NCI-H82 treated with DMSO at 0.1 percent for 48 hours (cell line): Measurements from ENCODE around the gene GLB1L2.

ENCODE experiments used
- DNase-seq: peaks from one replicate; lab custom pipeline; 2025; ENCODE audit not compliant: unreplicated experiment; lab: John Stamatoyannopoulos, UW

GLB1L2 gene

DNA sequence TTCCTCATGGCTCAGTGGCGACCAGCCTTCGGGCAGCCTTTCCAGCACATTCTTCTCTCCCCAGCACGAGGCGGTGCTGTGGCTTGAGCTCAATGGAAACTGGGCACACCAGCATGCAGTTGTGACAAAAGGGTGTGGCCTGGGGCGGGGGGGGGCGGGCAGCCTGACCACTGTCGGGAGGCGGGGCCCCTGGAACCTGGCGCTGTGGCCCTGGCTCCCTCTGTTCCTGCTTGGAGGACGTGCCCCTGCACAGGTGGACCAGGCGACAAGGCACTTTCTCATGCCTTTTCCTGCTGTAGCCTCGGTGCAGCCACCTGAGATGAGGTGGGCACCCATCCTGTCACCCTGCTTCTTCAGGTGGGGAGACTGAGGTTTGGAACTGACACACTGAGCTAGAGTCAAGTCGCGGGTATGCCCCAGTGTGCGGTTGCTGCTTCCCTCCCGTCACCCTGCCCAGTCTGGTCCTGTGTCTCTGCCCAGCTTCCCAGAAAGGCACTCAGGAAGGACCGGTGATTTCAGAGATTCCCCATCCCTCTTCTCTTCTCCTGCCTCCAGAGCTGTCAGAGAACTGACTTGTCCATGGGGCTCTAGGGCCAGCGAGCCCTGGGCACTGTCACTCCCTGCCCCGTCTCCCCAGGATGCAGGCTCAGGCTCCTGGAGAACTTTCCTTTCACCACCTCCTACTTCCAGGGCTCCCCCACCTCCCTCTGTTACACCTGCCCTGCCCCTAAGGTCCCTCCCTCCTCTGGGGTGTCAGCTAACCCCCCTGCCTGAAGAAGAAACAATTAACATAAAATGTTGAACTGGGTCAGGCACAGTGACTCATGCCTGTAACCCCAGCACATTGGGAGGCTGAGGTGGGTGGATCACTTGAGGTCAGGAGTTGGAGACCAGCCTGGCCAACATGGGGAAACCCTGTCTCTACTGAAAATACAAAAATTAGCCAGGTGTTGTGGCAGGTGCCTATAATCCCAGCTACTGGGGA, 70.3 kb downstream of the GLB1L2 start:
- no peak for DNase-seq

DNA sequence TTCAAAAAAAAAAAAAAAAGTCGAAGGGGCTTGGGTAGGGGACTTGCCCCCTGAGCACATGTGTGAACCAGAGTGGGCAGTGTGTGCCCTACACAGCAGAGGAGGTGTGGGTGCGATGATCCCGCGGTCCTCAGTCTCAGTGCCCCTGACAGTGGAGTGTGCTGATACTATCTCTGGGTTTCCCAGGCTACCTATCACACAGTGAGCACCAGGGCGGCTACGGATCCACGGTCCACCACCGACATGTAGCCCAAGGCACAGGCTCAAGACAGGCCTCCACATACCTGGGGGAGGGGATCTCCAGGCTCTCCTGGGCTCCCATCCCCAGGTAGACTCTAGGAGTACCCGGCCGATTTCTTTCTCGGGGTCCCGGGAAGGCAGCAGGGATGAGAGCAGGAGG, 71.1 kb downstream of the GLB1L2 start:
- DNase-seq: no peak

DNA sequence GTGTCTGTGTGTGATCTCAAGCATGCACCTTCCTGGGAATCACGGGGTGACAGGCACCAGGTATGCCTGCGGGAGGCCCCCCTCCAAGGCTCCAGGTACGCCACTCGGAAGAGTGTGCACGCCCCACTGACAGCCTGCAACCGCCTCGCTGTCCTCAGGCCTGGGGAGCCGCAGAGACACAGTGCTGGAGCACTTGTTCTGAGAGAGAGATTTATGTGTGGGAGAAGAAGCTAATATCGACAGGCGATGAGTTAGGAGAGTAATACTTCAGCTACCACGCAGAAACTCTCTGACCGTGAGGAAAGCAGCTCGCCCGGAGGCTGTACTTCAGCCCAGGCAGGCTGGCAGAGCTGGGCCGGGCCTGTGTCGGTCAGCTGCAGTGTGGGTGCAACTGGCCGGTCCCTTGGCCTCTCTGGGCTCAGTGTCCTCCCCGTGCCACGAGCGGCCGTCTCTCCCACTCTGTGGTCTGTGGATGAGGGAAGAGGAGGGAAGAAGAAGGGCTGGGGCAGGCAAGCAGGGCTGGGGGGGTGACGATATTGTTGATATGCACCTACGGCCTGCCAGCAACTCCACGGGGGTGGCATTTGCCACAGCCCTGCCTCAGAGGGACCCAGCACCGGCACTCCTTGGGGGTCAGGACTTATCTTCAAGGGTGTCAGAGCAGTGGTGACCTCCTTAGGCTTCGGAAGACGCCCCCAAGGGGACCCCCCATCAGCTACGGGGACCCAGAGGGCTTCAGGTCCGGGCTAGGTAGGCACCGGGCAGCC, 73.0 kb downstream of the GLB1L2 start:
- no peak for DNase-seq

DNA sequence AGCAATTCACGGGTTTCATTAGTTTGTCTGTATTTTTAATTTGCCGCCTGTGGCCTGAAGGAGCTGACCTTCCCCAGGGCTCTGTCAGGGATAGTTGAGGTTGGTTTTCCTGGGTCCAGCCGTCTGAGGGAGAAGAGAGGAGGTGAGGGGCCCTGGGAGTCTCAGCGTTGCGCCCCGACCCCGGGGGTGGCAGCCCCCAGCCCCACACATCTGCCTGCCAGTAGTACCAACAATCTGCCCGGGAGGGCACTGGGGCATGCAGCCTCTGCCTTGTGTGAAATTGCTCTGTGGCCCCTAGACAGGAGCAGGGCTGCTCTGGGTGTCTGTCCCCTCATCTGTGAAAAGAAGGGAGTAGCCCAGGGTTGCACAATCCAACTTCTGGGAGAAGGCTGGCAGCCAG, 73.6 kb downstream of the GLB1L2 start:
- DNase-seq: no peak

DNA sequence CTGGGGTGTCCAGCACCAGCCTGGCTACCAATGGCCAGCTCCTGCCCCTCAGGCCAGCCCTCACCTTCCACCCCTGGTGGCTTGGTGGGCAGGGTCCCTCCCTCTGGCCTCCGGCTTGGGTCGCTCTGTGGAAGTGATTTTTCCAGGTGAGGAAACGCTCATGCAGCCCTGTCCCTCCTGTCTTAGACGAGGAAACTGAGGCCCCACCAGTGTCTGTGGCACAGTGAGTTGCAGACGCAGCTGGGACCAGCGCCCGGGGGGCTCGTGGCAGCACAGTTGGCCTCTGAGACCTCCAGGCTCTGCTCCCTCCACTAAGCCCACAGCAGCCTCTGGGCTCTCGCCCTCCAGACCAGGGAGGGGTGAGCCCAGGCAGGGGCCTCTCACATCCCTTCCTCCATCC, 74.1 kb downstream of the GLB1L2 start:
- DNase-seq: no peak

DNA sequence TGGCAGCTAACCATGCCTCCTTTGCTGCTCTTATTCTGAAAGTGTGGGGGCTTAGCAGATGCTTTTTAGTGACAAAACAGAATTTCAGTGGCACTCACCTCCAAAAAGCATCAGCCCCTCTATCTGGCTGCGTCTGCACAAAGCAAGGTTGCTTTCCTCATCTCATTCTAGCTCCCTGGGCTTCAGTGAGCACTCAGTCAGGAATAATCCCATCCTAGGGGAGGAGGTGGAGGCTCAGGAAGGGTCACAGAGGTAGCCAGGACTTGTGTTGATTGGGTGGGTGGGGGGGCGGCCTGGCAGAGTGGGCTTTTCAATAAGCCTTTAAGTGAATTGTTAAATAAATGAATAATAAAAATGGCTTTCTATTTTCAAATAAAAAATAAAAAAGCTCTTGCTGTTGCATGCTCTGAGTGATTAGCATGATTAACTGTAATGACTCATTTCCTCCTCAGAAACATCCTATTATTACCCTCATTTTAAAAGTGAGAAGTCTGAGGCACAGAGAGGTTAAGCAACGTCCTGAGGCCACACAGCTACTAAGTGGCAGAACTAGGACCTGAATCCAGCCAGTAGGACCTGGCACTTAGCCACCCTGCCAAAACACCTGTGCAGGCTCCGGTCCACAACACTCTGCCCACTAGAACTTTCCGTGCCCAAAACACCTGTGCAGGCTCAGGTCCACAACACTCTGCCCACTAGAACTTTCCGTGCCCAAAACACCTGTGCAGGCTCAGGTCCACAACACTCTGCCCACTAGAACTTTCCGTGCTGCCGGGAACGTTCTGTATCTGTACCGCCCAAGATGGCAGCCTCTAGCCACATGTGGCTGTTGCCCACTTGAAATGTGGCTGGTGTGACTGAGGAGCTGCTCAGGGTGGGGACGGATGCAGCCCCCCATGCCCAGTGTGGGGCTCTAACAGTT, 74.7 kb downstream of the GLB1L2 start:
- DNase-seq: no peak

DNA sequence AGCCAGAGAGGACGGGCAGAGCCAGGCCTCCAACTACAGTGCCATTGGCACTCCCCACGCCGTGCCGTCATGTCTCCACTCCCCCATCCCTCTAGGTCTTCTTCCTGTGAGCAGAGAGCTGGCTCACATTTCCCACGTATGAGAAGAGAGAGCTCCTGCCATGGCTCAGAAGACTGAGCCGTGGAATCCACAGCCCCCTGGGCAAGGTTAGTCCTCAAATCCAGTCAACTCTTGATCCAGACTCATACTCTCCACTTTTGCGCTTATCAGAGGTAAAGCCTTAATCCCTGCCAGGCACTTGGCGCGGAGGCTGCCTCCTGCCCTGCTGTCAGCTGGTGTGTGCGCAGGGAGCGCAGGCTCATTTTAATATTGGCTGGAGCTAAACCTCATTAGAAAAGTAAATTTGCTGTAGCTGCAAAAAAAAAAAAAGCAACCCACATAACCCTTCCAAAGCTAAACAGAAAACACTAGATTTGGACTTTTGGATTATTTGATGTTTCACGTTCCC, 75.6 kb downstream of the GLB1L2 start:
- DNase-seq: no peak

DNA sequence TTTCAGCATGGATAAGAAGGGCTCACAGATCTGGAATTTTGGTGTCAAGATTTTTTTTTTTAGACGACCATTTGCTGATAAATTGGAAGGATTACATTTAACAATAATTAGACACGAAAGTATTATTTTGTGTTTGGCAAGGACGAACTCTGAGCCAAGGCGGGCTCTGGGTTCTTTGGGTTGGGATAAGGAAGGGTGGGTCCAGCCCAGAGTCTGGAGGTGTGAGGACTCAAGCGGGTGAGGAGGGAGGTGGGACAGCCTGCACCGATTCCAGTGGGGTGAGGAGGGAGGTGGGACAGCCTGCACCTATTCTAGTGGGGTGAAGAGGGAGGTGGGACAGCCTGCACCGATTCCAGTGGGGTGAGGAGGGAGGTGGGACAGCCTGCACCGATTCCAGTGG, 76.1 kb downstream of the GLB1L2 start:
- DNase-seq: no peak

DNA sequence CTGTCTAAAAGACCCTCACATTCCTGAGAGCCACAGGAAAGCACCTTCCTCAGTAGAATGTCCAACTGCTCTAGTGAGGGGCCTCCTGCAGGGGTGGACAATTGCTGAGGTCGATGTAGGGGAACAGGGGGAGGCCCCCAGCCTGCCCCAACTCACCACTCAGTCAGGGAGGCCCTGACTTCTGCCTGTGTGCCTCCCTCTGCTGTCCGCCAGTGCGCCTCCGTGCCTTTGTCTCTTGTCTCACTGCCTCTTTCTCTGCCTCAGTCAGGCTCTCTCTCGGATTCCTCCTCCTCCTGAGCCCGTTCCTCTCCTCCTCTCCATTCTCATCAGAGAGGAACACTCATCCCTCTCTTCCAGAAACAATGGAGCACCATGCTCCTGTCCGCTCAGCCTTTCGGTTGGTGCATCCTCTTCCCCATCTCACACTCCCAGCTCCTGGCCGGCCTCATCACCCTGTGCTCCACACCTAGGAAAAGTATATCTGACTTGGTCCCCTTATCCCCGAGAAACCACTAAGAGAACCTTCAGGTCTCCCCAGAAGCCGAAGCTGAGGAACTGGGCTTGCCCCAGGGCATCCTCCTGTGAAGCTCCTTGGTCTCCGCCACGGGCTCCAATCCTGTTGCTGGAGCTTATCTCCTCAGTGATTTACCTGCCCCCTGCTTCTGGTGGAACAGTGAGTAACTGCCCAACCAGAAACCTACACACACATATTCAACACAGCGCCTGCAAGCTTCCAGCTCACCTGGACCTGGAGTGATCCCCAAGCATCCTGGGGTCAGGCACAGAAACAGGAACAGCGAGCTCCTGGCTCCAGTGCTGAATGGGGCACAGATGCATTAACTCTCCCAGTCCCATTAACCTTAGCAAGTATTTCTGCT, 78.0 kb downstream of the GLB1L2 start:
- no peak for DNase-seq

DNA sequence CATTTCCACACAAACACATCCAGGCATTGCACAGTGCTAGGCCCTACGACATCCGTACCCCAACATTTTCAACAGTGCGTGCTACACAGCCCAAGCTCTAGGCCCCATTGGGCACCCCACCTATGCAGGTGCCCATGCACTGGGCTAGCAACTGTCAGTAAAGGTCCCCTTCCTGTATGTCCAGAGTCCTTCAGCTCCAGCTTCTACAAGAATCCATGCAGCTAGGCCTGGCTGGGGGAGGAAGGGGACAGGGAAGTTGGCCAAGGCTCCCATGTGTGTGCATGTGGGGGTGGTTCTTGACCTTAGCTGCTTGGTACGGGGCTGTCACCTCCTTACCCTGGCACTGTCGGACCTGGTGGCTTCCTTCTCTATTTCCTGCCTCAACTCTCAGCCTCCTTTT, 79.0 kb downstream of the GLB1L2 start:
- no peak for DNase-seq

DNA sequence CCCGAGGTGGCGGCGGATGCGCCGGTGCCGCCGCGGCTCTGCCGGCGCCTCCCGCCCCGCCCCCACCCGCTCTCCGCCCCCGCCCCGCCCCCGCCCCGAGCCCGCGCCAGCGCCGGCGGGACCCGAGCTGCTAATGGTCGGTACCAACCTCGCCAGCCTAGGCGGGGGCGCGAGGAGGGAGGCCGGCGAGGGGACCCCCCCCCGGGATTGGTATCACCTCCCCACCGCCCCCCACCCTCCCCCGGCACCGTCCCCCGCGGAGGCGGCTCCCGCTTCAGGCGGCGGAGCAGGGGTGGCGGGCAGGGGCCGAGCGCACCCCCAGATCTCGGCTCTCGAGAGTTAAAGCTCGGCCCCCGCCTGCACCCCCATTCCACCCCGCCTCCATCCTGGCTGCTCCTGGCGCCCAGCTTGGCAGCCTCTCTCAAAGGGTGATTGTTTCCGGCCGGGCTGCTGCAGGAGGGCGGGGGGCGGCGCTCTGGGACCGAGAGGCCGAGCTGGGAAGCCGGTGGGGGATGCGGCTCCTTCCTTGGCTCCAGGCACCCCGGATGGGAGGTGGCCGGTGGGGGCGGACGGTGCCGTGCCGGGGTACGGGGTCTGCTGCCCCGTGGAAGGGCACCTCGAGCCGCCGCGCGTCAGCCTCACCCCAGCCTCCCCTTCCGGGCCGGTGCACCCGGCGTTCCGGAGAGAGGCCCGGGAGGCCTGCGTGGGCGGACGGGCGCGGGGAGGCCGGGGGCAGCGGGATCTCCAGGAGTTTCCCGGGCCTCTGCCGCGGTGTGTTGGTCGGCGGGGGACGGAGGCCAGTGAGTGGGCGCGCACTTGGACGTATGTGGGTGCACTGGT, 80.6 kb downstream of the GLB1L2 start, which contains the start of gene B3GAT1:
TSS of gene B3GAT1 (minus strand) at position 40 of the 840 bp plus-strand sequence. CDS start 24,583 bp downstream, outside the sequence.
- DNase-seq: no peak

DNA sequence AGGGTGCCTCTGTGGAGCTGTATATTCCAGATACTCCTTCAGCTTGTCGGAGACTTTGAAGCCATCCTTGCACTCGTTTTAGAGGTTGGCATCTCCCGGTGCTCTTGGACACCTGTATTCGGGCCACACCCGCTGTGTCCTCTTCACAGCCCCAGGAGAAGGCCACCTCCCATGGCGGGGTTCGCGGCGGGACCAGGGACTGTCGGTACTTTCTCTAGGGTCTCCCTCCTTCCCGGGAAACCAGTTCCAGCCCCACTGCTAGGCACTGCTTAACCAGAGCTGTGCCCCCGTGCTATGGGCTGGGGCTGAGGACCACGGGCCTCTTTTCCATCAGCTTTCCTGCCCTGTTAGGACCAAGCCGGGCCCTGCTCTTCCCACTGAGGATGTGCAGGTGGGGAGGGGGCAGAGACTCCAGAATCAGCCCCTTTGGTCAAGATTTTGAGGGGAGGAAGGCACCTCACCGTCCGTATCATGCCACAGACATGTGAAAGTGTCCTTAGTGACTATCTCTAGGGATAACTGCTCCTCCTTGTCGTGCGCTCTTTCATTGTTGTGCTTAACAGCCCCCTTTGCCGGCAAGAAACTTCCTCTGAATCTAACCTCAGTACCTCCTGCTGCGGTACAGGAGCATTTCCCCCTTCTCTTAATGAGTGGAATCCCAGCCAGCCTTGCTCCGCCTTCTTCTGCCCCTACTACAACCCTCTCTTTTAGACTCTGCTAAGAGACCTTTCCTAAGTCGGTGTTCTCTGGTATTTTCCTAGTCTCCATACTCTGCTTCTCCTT, 81.4 kb downstream of the GLB1L2 start:
- DNase-seq: no peak

DNA sequence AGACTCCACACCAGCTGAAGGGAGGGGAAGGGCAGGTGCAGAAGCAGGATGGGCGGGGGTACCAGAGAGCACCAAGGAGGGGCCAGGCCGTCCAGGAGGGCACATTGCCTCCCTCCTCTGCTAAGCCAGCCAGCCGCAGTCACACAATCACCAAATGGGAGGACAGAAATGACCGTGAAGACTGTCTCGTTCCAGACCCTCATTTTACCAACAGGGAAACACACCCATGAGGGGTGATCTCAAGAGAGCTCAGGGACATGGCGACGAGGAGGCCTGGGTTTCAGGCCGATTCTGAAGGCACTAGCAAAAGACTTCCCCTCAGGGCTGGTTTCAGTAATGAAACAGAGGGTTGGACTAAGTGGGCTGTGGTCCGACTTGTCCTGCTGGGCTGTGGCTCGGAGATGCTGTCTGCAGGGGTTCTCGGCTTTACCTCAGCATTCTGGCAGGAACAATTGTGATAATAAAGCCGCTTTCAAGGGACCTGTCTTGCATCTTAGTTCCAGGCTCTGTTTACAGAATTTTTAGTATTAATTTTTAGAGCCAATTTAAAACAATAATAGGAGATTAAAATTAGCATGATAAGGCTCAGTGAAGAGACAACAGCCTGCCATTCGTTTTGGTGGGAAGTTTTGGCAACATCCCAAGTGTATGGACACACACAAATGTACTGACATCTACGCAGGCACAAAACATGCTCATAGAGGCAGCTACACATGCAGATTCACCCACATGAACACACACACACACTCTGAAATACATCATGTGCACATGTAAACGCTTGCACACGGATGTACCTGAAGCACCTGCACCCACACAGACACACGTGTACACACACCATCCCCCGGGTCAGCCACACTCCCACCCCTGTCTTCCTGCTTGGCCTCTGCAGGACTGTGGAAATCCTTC, 82.3 kb downstream of the GLB1L2 start:
- no peak for DNase-seq

DNA sequence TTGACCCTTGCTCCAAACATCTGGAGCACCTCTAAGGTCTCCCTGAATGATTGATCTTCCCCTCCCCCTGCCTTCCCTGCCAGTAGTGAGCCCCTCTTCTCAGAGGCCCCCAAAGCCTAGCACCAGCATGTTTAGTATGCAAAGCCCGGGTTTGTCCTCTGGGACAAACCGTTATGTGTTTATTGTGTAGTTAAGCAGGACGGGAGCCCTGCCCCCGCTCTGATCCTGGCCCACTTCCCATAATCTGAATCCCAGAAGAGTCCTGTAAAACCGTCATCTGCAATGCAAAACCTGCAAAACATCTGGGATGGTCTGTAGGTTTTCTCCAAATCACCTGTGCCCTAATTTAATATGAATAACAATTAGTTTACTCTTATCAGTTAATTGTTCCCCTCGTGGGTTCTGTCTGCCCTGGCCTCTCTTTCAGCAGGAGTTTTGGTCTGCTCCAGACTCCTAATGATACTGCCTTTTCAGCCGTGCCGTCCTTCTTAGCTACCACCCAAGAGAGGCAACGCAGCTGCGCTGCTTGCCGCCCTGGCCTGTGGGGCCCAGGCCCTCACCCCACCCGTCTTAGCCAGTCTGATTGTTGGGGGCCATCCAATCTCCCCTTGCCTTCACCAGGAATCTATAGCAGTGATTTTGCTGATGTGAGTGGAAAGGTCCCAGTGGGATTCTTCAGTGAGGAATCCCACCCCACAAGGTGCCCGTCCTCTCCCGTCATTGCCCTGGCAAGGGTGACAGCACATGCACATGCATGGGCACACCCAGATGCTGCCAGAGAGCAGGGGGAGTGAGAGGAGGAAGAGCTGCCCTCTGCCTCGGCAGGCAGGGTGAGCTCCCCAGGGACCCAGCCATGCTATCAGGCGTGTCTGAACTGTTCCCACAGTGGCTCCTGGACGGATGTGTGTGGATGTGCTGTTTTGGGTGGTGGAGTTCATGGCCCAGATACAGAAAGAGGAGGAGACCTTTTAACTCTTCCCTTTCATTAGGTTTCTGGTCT, 83.3 kb downstream of the GLB1L2 start:
- no peak for DNase-seq

DNA sequence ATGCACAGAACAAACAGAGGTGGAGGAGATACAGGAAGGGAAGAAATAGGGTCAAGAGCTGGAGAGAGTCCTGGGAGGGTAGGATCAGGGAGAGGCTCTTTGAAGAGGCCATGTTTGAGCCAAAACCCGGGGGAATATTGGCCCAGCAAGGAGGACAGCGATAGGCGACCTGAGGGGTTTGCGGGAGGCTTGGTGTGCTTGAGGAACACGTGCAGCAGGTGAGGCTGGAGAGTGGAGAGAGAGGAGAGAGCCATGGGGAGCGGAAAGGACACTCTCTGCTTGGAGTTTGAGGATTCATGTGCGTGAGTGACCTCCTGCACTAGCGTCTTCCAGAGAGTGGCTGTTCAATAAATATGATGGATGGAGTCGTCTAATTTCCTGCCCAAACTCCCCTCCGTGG, 84.9 kb downstream of the GLB1L2 start:
- DNase-seq: no peak
